GM12874 (cell line): ENCODE measurements around the gene TSPAN18.

Experiments
- TF ChIP-seq, protein P1 (sequence below): IDR thresholded peaks from 2 replicates; pipeline ENCODE4 v1.5.1; 2011; ENCODE audit warnings: low read depth, mild to moderate bottlenecking, control low read depth, low read length, moderate library complexity; ENCODE audit not compliant: insufficient read depth

Gene TSPAN18

GRCh38 chr11:44797051-44797450, 70.3 kb downstream of the TSPAN18 start:
- TF ChIP-seq, protein P1, sequence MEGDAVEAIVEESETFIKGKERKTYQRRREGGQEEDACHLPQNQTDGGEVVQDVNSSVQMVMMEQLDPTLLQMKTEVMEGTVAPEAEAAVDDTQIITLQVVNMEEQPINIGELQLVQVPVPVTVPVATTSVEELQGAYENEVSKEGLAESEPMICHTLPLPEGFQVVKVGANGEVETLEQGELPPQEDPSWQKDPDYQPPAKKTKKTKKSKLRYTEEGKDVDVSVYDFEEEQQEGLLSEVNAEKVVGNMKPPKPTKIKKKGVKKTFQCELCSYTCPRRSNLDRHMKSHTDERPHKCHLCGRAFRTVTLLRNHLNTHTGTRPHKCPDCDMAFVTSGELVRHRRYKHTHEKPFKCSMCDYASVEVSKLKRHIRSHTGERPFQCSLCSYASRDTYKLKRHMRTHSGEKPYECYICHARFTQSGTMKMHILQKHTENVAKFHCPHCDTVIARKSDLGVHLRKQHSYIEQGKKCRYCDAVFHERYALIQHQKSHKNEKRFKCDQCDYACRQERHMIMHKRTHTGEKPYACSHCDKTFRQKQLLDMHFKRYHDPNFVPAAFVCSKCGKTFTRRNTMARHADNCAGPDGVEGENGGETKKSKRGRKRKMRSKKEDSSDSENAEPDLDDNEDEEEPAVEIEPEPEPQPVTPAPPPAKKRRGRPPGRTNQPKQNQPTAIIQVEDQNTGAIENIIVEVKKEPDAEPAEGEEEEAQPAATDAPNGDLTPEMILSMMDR: no peak

DNA sequence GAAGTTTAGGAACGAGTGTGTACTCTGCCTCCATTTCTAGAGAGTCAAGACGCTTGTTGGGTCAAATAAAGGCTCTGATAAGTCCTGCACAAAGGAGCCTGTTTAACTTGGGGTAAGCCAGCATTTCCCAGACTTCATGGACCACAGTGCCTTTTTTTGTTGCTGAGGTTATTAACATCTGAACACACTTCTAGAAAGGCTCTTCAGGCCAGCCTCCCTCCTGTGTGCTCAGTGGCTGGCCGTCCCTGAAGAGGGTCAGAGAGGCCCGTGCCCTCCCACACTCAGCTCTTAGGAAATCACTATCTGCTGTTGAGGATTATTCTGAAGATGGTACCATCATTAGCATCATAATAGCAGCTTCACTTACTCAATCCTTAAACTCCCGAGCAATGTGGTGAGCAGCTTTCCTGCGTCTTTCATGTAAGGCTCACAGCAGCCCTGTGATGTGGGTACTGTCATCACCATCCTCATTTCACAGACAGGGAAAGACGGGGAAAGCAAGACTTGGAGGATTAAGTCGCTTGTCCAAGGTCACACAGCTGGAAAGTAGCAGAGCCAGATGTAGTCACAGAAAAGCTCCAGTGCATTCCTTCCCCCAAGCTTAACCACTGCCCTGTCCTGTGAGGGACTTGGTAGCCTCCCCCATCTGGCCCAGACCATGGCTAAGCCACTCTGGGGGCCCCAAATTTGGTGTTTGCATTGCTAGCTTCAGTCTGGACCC, 71.3 kb downstream of the TSPAN18 start:
- TF ChIP-seq, protein P1: no peak

- TF ChIP-seq, protein P1: no peak
These were observed 71.8 kb downstream of the TSPAN18 start for GRCh38 chr11:44798607-44798972.

GRCh38 chr11:44799012-44799411, 72.2 kb downstream of the TSPAN18 start:
- TF ChIP-seq, protein P1: no peak

- TF ChIP-seq, protein P1: no peak
These were observed 75.6 kb downstream of the TSPAN18 start for GRCh38 chr11:44802347-44802746.

DNA sequence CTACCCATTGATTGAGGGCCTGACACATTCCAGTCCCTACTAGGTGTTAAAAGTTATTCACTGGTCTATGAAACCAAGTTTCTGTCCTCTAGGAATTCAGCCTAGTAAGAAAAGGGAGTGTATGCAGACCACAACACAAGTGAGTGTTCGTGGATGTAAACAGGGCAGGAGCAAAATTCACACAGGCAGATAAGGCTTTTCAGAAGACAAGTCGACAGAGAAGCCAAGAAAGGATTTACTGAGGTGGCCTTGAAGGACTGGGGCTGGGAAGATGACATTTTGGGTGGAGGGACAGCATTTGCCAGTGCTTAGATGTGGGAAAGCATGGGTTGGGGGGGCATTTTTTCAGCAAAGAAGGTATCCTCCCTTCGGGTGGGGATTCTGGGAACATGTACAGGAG, 76.2 kb downstream of the TSPAN18 start:
- TF ChIP-seq, protein P1: no peak

DNA sequence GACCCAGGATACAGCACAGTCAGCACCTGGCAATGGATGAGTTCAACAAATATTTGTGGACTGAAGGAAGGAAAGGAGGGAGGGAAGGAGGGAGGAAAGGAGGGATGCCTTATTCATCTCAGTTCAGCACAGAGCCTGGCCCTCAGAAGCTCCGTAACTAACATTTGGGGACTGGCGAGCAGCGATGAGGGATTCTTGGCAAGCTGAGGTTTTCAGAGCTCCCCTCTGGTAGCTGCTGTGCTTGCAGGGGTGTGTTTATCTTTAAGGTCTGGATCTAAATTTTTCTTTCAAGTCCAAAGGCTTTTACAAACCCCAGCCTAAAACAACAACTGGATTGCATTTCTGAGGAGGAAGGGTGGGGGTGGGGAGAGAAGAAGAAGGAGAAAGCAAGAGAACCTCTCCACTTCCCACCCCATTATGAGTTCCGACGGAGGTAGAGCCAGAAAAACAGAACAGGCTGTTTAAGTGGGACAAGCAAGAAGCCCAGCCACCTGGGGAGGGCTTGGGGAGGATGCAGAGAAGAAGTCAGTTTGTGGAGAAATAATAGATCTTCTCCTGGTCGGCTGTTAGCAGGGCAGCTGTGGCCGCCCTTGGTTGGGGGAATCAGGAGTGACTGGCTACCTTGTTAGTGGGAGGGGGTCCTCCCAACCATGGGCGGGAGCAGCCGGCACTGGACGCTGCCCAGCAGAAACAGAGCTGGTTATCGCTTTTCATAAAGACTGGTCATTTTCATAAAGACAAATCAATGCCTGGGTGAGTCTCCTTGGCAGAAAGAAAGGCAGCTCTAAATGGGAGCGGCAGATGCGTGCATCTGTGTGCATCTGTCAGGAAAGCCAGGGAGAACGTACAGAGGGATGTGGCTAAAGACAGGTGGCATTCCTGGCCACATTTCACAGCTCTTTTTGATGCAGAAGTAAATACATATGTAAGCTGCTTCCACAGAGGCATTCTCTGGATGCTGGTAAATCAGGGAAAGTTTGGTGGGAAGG, 78.0 kb downstream of the TSPAN18 start:
- TF ChIP-seq, protein P1: no peak
